A549 (cell line): ENCODE results near the gene MSI2. TPM values are rescaled to one million over a fixed set of nuclear protein-coding genes. Genes with fewer than 3 reads are reported as not detected.

Source experiments
- ATAC-seq, 2 experiments: fragments of 200-7000 bp in 1 of 2; fragments of >200 bp in 1 of 2; cut with Nextera tagmentation in 1 of 2; cut with Tn5 transposase in 1 of 2; 3 replicates each; pipeline versions ENCODE4 v1.8.0 to v1.9.1; 2018 to 2020; ENCODE audit warnings: mild to moderate bottlenecking in 1 of 2, moderate library complexity in 1 of 2
- CTCF ChIA-PET: fragments of 300-600 bp; sonication (Branson Sonifier 250); formaldehyde crosslinking; extraction: SDS; loops from one replicate; lab custom pipeline; 2021; ENCODE audit warnings: antibody characterized with exemption, inconsistent platforms; lab: Yijun Ruan, JAX
- POLR2A ChIA-PET: fragments of 350-600 bp; formaldehyde crosslinking; extraction: SDS; loops from one replicate; lab custom pipeline; 2021; ENCODE audit warnings: antibody characterized with exemption, inconsistent platforms; lab: Yijun Ruan, JAX
- DNase-seq, 2 experiments: peaks; one replicate each; pipeline versions ENCODE4 v3.0.0 to v3.0.0-alpha.2; 2011 to 2016; ENCODE audit warnings: low read depth in 1 of 2, low spot score in 1 of 2
- FAIRE-seq: peaks from 2 replicates; lab custom pipeline; 2011; peaks lifted over from hg19 to GRCh38; lab: Jason Lieb, UNC
- H3K27ac ChIP-seq, 2 experiments: fragments of >200 bp; sonication (Bioruptor Twin); formaldehyde crosslinking; 3 replicates each; pipeline ENCODE4 v1.5.1; 2016 to 2017
- H3K4me1 ChIP-seq: fragments of >200 bp; sonication (Bioruptor Twin); formaldehyde crosslinking; 3 replicates; pipeline ENCODE4 v1.6.1; 2016
- H3K4me2 ChIP-seq: fragments of >200 bp; sonication (Bioruptor Twin); formaldehyde crosslinking; 3 replicates; pipeline ENCODE4 v1.6.1; 2016
- H3K4me3 ChIP-seq: fragments of >200 bp; sonication (Bioruptor Twin); formaldehyde crosslinking; 3 replicates; pipeline ENCODE4 v1.5.1; 2016
- H3K9me3 ChIP-seq: fragments of >200 bp; sonication (Bioruptor Twin); formaldehyde crosslinking; 3 replicates; pipeline ENCODE4 v1.6.1; 2016
- BCL3 ChIP-seq: fragments of >200 bp; sonication (Bioruptor Twin); formaldehyde crosslinking; IDR thresholded peaks from 3 replicates; pipeline ENCODE4 v1.6.1; 2016
- BHLHE40 ChIP-seq: IDR thresholded peaks from 2 replicates; pipeline ENCODE4 v1.6.1; 2012; ENCODE audit warnings: low read depth, low read length, inconsistent platforms
- CBX2 ChIP-seq: fragments of 200-600 bp; sonication (generic); IDR thresholded peaks from 2 replicates; pipeline ENCODE4 v1.6.1; 2016; ENCODE audit warnings: low read depth, mild to moderate bottlenecking, borderline replicate concordance
- CBX8 ChIP-seq: fragments of 200-600 bp; sonication (generic); IDR thresholded peaks from 2 replicates; pipeline ENCODE4 v1.6.1; 2016
- CEBPB ChIP-seq, 2 experiments: fragments of >200 bp in 1 of 2; sonication (Bioruptor Twin) in 1 of 2; formaldehyde crosslinking in 1 of 2; IDR thresholded peaks; 2 replicates each; pipeline ENCODE4 v1.6.1; 2012 to 2016
- CTCF ChIP-seq: fragments of >200 bp; sonication (Bioruptor Twin); formaldehyde crosslinking; IDR thresholded peaks from 3 replicates; pipeline ENCODE4 v1.5.1; 2016
- EHMT2 ChIP-seq: fragments of 200-600 bp; sonication (generic); IDR thresholded peaks from 2 replicates; pipeline ENCODE4 v1.6.1; 2016; ENCODE audit warnings: antibody characterized with exemption, low read depth, mild to moderate bottlenecking, moderate library complexity
- ELK1 ChIP-seq: fragments of 150-350 bp; IDR thresholded peaks from 2 replicates; pipeline ENCODE4 v1.6.1; 2014; ENCODE audit warnings: low read depth, mild to moderate bottlenecking, low read length
- EP300 ChIP-seq, 2 experiments: fragments of >200 bp; sonication (Bioruptor Twin); formaldehyde crosslinking; IDR thresholded peaks; 2 replicates in 1 of 2; 3 replicates in 1 of 2; pipeline ENCODE4 v1.6.1; 2016 to 2017
- FOSB ChIP-seq: fragments of 250-450 bp; sonication (Bioruptor Pico); IDR thresholded peaks from 2 replicates; pipeline ENCODE4 v1.5.0; 2020; ENCODE audit warnings: mild to moderate bottlenecking, moderate library complexity
- FOSL2 ChIP-seq, 2 experiments: fragments of 450-650 bp in 1 of 2; fragments of >200 bp in 1 of 2; sonication (Bioruptor Twin) in 1 of 2; formaldehyde crosslinking; IDR thresholded peaks; 2 replicates each; pipeline versions ENCODE4 v1.5.0 to v1.6.1; 2016 to 2020; ENCODE audit warnings: mild to moderate bottlenecking in 1 of 2, moderate library complexity in 1 of 2
- HDAC2 ChIP-seq: fragments of 200-600 bp; sonication (generic); IDR thresholded peaks from 2 replicates; pipeline ENCODE4 v1.6.1; 2016
- HES2 ChIP-seq: fragments of >200 bp; sonication (Bioruptor Twin); formaldehyde crosslinking; IDR thresholded peaks from 2 replicates; pipeline ENCODE4 v1.6.1; 2016
- HOXA7 ChIP-seq: fragments of 250-450 bp; sonication (Bioruptor Pico); IDR thresholded peaks from 2 replicates; pipeline ENCODE4 v1.5.0; 2020; ENCODE audit warnings: mild to moderate bottlenecking, moderate library complexity
- HOXB13 ChIP-seq: fragments of 250-450 bp; sonication (Bioruptor Pico); IDR thresholded peaks from 2 replicates; pipeline ENCODE4 v1.5.0; 2020; ENCODE audit warnings: low read depth, mild to moderate bottlenecking, moderate library complexity
- KDM1A ChIP-seq: fragments of 200-600 bp; sonication (generic); IDR thresholded peaks from 2 replicates; pipeline ENCODE4 v1.6.1; 2016; ENCODE audit warnings: low read depth, mild to moderate bottlenecking
- KDM5A ChIP-seq: fragments of 200-600 bp; sonication (generic); IDR thresholded peaks from 2 replicates; pipeline ENCODE4 v1.6.1; 2016; ENCODE audit warnings: antibody characterized with exemption, mild to moderate bottlenecking
- MAX ChIP-seq: IDR thresholded peaks from 2 replicates; pipeline ENCODE4 v1.6.1; 2012
- MAZ ChIP-seq: fragments of 150-350 bp; IDR thresholded peaks from 2 replicates; pipeline ENCODE4 v1.6.1; 2014; ENCODE audit warnings: antibody characterized with exemption, low read depth, low read length, borderline replicate concordance
- NR3C1 ChIP-seq: fragments of >200 bp; sonication (Bioruptor Twin); formaldehyde crosslinking; IDR thresholded peaks from 3 replicates; pipeline ENCODE4 v1.6.1; 2017
- RAD21 ChIP-seq, 2 experiments: fragments of >200 bp in 1 of 2; sonication (Bioruptor Twin) in 1 of 2; formaldehyde crosslinking in 1 of 2; IDR thresholded peaks in 1 of 2; conservative IDR thresholded peaks in 1 of 2; 2 replicates in 1 of 2; 3 replicates in 1 of 2; pipeline ENCODE4 v1.6.1; 2012 to 2018; ENCODE audit warnings: inconsistent platforms in 1 of 2
- RARB ChIP-seq: fragments of 250-450 bp; sonication (Bioruptor Pico); IDR thresholded peaks from 2 replicates; pipeline ENCODE4 v1.8.0; 2021; ENCODE audit warnings: mild to moderate bottlenecking, moderate library complexity
- RCOR1 ChIP-seq: fragments of 150-350 bp; IDR thresholded peaks from 2 replicates; pipeline ENCODE4 v1.6.1; 2014; ENCODE audit warnings: antibody characterized with exemption, low read length, low read depth
- SMC3 ChIP-seq: fragments of >200 bp; sonication (Bioruptor Twin); formaldehyde crosslinking; IDR thresholded peaks from 3 replicates; pipeline ENCODE4 v1.6.1; 2018; ENCODE audit warnings: inconsistent platforms
- TFCP2L1 ChIP-seq: fragments of 250-450 bp; sonication (Bioruptor Pico); IDR thresholded peaks from 2 replicates; pipeline ENCODE4 v1.5.0; 2021; ENCODE audit warnings: mild to moderate bottlenecking
- ZC3H11A ChIP-seq: fragments of 450-650 bp; IDR thresholded peaks from 2 replicates; pipeline ENCODE4 v1.6.1; 2014; ENCODE audit warnings: antibody characterized with exemption, mild to moderate bottlenecking
- ZFP36 ChIP-seq: fragments of 450-650 bp; IDR thresholded peaks from 2 replicates; pipeline ENCODE4 v1.6.1; 2014; ENCODE audit warnings: borderline replicate concordance; ENCODE audit not compliant: partially characterized antibody
- WGBS: methylation state at CpG from one replicate; pipeline ENCODE4 v1.1.6; 2017; ENCODE audit errors: missing lambda C conversion rate; 5-methylcytosine and 5-hydroxymethylcytosine counted together
- polyA plus RNA-seq, 4 experiments: library from polyadenylated mRNA; depleted of rRNA in 3 of 4; stranded (reverse); fragments of >200 nt; fragmentation: RNase III in 1 of 4; extraction: RNeasy Plus Mini Kit Qiagen cat#74134 plus additional on column Dnase treatment in 1 of 4; gene quantifications; 2 replicates in 3 of 4; 3 replicates in 1 of 4; pipeline ENCODE4 v1.2.3, GENCODE V29; 2011 to 2017

Gene MSI2
- polyA plus RNA-seq, 2 of the 4 experiments (the other 2 are of a cell fraction): 43.6 to 44.4 TPM

- POLR2A ChIA-PET: no interaction called here
- CTCF ChIA-PET: interaction anchor here (1.0 to 1.6 kb wide), 2 partner anchors 32 to 67 kb away, joined by 3 to 4 read pairs; no protein-coding TSS in a partner anchor
- H3K9me3 ChIP-seq: no peaks in the 10 kb centered on the region
- 78% methylated on average over 7 of the region's 7 CpGs for WGBS
- no peak overlapping the region for H3K4me2 ChIP-seq
- no peak overlapping the region for H3K4me3 ChIP-seq
- no peak for TF ChIP-seq FOSB (CRISPR knock-in tag)
- TF ChIP-seq CBX8: no peak
- no peak for TF ChIP-seq KDM5A
- no peak for TF ChIP-seq ELK1
- TF ChIP-seq HES2: no peak
- no peak for TF ChIP-seq CTCF
- TF ChIP-seq ZC3H11A: no peak
- TF ChIP-seq KDM1A: no peak
- DNase-seq (no peak), ATAC-seq (no peak), FAIRE-seq (no peak)
- peaks cover 26% of the 10 kb centered on the region for H3K4me1 ChIP-seq
- H3K27ac ChIP-seq: peak overlapping the region in 1 of 2 experiments; percentile 21; a peak in 2 of 6 replicates
Measured at GRCh38 chr17:57309479-57309878, 53.2 kb downstream of the MSI2 start.

GRCh38 chr17:57311281-57312216 is 55.2 kb downstream of the MSI2 start:
- no peak for FAIRE-seq
- H3K4me1 ChIP-seq: peaks cover 20% of the 10 kb centered on the region
- no peak for DNase-seq
- CTCF ChIA-PET: interaction anchor here (1.0 kb wide), 1 partner anchor 472 kb away, joined by 3 read pairs; no protein-coding TSS in a partner anchor
- H3K4me3 ChIP-seq: no peak overlapping the region
- H3K27ac ChIP-seq: no peak overlapping the region
- POLR2A ChIA-PET: no interaction called here
- ATAC-seq: no peak
- TF ChIP-seq FOSB (CRISPR knock-in tag): no peak
- no peak for TF ChIP-seq EHMT2
- no peak for TF ChIP-seq NR3C1
- no peak for TF ChIP-seq TFCP2L1
- TF ChIP-seq SMC3: no peak
- TF ChIP-seq RCOR1: no peak
- no peak for TF ChIP-seq MAZ
- no peak for TF ChIP-seq FOSL2 (IDR thresholded peaks at IDR 0.05)
- TF ChIP-seq FOSL2 (CRISPR knock-in tag; IDR thresholded peaks at IDR 0.05): no peak
- TF ChIP-seq BHLHE40: no peak
- TF ChIP-seq CEBPB (IDR thresholded peaks at IDR 0.05): no peak
- H3K9me3 ChIP-seq: no peaks in the 10 kb centered on the region
- WGBS: 90% methylated on average over 10 of the region's 10 CpGs
- no peak overlapping the region for H3K4me2 ChIP-seq

GRCh38 chr17:57312242-57312641 is 55.9 kb downstream of the MSI2 start:
- 77% methylated on average over 2 of the region's 2 CpGs for WGBS
- H3K4me2 ChIP-seq: no peak overlapping the region
- H3K4me3 ChIP-seq: no peak overlapping the region
- TF ChIP-seq FOSB (CRISPR knock-in tag) (no peak), BCL3 (no peak), RAD21 (conservative IDR thresholded peaks at IDR 0.05 in 1 of 2, IDR thresholded peaks at IDR 0.05 in 1 of 2) (no peak), EP300 (IDR thresholded peaks at IDR 0.05) (no peak), CEBPB (IDR thresholded peaks at IDR 0.05) (no peak), ZFP36 (no peak), HOXB13 (CRISPR knock-in tag) (no peak), HOXA7 (no peak), CBX2 (no peak), HDAC2 (no peak), TFCP2L1 (no peak), KDM5A (no peak), ZC3H11A (no peak), MAX (no peak), RARB (CRISPR knock-in tag) (no peak)
- FAIRE-seq (no peak), DNase-seq (no peak), ATAC-seq (no peak)
- CTCF ChIA-PET: no interaction called here
- no peaks in the 10 kb centered on the region for H3K9me3 ChIP-seq
- POLR2A ChIA-PET: no interaction called here
- peaks cover 20% of the 10 kb centered on the region for H3K4me1 ChIP-seq
- H3K27ac ChIP-seq: no peak overlapping the region
